Amygdala (tissue), 56 donors: ENCODE results near the gene SHROOM2.
"Not testable (repeated sequence)": the region's sequence is repeated elsewhere in the genome, so short reads cannot be mapped to it uniquely, and the experiment has no call there.

Experiments used
- DNase-seq, 56 donors: peaks; one replicate each; lab custom pipeline; 2025; lab: John Stamatoyannopoulos, UW

Gene SHROOM2

DNA sequence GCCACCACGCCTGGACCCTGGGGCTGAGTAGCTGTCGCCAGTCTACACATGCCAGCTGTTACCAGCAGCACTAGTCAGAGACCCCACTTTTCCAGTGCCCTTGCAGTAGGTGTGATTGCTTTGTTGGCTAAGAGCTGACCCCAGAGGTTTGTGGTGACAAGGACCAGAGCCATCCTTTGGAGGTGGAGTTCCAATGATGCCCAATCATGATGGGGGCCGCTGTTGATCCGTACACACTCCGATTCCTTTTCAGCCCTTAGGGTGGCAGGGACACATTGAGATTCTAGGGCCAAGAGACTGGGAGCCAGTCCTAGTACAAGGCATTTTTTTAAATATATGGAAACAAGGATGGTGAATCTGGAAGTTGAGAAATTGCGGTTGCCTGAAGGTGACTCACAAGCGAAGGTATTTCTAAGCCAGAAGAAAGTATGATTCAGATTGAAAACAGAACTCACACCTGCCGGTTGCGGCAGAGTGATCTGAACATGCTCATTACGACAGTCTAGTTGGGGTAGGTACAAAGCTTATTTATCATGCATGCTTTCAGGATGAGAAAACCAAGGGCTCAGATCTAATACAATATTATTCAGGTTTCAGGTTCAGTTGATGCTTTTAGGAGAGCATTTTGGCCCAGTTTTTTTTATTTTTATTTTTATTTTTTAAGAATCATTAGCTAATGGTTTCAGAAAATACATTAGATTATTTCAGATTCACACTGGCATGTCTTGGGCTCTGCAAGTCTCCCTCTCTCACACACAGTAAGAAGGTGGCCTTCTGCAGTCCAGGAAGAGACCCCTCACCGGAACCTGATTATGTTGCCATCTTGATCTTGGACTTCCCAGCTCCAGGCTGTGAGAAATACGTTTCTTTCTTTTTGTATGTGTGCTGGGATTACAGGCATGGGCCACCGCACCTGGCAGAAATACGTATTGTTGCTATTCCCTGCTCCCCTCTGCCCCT, 43.4 kb downstream of the SHROOM2 start:
- DNase-seq = no peak

GRCh38 chrX:9832811-9833210, 46.6 kb downstream of the SHROOM2 start:
- no peak for DNase-seq

DNA sequence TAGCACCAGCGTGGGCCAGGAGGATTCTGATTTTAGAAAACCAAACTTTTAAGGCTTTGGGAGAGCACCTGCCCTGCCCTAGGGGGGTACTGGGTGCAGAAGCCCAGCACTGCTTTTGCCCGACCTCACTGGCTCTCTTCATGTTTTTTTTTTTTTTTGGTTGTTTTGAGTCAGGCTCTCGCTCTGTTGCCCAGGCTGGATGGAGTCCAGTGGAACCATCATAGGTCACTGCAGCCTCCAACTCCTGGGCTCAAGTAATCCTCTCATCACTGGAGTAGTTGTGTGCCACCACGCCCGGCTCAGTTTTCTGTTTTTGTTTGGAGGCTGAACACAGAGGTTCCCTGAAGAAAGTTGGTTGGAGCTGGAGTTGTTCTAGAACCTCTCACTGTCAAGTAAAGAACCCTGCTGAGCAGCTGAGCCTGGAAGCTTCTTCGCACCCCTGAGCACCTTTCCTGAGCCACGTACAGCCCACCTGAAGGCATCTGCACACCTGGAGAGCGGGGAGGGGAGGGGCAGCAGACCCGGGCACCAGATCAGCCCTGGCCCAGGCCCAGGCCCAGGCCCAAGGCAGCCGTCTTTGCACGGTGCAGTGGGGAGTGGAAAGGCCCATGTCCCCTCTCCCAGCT, 49.5 kb downstream of the SHROOM2 start:
- peak in 9 of 56 donors; percentile 0 to 28 (median 3) for DNase-seq

- no peak for DNase-seq
Observed at GRCh38 chrX:9842541-9842940, 56.3 kb downstream of the SHROOM2 start.

- DNase-seq = no peak
Observed at GRCh38 chrX:9844936-9845577, 58.8 kb downstream of the SHROOM2 start.

DNA sequence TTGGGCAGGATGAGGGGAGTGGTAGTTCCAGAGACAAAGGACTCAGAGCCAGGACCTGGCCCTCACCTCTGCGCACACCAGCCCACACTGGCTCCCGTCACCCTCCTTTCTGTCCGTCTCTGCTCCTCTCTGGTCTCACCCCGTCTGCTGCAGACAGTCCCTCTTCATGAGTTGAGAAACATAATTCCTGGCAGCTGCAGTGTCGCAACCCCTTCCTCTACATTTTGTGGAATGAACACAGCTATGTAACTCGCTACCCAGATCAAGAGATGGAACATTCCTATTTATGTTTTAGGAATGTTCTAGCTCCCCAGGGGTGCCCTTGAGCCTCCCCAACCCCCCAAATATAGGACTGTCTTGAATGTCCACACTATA, 59.3 kb downstream of the SHROOM2 start:
- no peak for DNase-seq

GRCh38 chrX:9846631-9847030, 60.4 kb downstream of the SHROOM2 start:
- DNase-seq = no peak

DNA sequence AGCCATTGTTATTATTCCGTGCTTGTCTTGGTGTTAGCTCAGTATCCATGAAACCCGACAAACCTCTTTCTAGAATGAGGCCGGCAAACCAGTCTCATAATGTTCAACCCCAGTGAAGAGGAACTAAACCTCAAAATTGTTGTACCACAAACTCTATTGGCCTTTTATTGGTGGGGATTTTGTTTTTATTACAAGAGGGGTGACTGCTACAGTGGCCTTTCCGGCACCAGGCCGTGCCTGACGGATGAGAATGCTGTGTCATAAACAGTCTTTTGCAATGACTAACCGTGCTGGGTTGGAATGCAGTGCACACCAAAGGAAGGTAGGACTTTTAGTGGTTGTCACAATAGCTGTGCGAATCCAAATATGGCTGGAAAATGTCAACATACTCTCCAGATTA, 60.8 kb downstream of the SHROOM2 start:
- DNase-seq = no peak

- no peak for DNase-seq
Observed at GRCh38 chrX:9848718-9849479, 62.7 kb downstream of the SHROOM2 start.

- DNase-seq = no peak
Observed at GRCh38 chrX:9851890-9852289, 65.7 kb downstream of the SHROOM2 start.

DNA sequence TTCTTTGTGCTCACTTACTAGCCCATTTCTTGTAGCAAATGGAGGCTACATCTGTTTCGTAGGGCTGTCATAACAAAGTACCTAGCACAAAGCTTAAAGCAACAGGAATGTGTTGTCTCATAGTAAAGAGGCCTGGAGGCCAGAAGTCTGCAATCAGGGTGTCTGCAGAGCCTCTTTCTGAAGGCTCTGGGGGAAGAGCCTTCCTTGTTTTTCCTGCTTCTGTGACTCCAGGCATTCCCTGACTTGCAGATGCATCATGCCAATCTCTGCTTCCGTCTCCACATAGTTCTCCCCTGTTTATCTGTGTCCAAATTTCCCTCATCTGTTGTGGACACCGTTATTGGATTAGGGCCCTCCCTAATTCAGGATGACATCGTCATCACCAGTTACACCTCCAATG, 67.1 kb downstream of the SHROOM2 start:
- DNase-seq = no peak

GRCh38 chrX:9855561-9856283, 69.5 kb downstream of the SHROOM2 start:
- DNase-seq = no peak

DNA sequence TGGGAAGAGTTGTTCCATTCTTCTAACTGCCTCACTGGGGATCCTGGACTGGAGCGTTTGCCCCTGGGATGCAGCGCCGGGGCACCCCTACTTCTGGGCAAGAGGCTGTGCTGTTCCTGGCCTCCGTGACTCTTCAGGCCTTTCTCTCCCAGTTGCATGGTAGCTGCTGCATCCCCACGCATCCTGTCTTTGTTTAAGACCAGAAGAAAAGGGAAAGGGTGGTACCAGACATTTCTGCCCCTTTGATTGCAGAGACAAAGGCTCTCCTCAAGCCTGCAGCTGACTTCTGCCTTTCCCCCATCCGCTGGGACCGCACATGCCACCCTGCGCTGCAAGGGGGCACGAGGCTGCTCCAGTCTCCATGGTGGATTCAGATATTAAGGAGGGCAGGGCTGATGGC, 70.4 kb downstream of the SHROOM2 start:
- no peak for DNase-seq

DNA sequence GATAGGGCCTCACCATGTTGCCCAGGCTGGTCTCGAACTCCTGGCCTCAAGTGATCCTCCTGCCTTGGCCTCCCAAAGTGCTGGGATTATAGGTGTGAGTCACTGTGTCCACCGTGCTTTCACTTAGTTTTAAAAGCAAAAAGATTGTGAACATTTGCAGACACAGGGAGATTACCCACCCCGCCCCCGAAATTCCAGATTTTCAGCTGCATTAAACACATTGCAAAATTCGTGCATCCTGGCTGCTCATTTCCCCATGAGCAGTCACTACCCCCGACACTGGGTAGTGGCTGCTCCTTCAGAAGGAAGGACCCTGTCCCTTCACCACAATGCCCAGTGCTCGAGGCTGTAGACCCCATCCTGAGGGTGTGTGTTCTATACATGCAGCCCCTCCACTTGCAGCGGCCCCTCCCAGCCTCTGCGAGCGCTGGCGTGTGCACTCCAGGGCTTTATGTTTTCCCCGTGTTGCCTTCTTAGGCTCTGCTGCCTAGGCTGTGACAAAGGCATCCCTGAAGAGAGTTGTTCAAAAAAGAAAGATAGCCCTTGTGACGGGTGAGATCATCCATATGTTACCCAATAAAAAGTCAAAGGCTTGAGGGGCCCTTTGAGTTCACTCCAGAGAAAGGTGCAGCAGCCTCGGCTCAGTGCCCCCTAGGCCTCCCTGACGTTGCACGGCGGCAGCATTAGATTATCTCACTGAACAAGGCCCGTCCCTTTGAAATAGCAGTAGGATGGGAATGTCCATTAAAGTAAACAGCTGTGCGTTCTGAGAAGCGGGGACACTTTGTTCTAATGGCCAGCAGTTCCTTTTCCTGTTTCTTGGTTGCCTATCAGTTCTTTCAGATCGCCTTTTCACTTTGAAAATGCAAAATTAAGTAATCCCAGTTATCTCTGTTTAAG, 71.6 kb downstream of the SHROOM2 start:
- no peak for DNase-seq

DNA sequence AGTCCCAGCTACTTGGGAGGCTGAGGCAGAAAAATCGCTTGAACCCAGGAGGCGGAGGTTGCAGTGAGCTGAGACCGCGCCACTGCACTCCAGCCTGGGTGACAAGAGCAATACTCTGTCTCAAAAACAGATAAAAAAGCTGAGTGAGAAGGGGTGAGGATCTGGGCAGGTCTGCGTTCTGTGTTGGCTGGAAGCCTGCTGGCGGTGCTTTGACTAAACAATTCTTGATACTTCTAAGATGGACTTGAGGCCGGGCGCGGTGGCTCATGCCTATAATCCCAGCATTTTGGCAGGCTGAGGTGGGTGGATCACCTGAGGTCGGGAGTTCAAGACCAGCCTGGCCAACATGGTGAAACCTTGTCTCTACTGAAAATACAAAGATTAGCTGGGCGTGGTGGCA, 72.5 kb downstream of the SHROOM2 start:
- not testable (repeated sequence) for DNase-seq

GRCh38 chrX:9859711-9860555, 73.7 kb downstream of the SHROOM2 start:
- DNase-seq = no peak

DNA sequence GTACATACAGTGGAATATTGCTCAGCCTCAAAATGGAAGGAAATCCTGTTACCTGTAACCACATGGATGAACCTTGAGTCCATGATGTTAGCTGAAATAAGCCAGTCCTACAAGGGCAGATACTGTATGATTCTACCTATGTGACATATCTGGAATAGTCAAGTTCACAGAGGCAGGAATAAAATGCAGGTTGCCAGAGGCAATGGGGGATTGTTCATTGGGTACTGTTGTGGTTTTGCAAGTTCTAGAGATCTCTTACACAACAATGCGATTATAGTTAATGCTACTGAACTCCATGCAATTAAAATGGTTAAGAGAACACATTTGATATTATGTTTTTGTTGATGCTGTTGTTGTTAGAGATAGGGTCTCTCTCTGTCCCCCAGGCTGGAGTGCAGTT, 74.6 kb downstream of the SHROOM2 start:
- no peak for DNase-seq

DNA sequence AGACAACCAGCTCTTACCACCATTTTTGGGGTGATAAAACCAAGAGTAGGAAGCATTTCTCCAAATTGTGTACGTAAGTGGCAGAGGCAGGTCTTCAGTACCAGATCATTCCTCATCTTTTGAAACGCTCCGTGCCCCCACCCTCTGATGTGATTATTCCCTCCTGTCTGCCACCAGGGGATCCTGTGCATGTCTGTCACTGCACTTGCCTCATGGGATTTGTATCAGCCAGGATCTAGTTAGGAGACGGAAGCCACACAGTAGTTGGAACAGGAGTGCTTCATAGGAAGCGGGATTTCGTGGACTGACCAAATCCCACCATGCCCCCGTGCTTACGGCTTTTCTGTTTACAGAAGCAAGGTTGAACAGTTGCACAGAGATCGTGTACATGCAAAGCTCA, 75.5 kb downstream of the SHROOM2 start:
- no peak for DNase-seq
